Colonic mucosa (tissue), 4 donors: ENCODE results near the gene CBX2. TPM values are rescaled to one million over a fixed set of nuclear protein-coding genes. Genes with fewer than 3 reads are reported as not detected.

Source experiments
- DNase-seq: peaks from one replicate; pipeline ENCODE4 v3.0.0-alpha.2; 2020
- H3K27ac ChIP-seq: fragments of 200-600 bp; one replicate; pipeline ENCODE4 v1.8.0; 2021
- H3K27me3 ChIP-seq: fragments of 200-600 bp; one replicate; pipeline ENCODE4 v1.8.0; 2021
- H3K36me3 ChIP-seq: fragments of 200-600 bp; one replicate; pipeline ENCODE4 v1.8.0; 2021
- H3K4me1 ChIP-seq: fragments of 200-600 bp; one replicate; pipeline ENCODE4 v1.8.0; 2021; ENCODE audit warnings: mild to moderate bottlenecking
- H3K4me3 ChIP-seq: fragments of 200-600 bp; one replicate; pipeline ENCODE4 v1.8.0; 2021
- H3K9ac ChIP-seq, 2 donors: one replicate each; pipeline ENCODE4 v1.7.0; 2013; ENCODE audit warnings: control low read depth in 2 of 2, low read depth in 2 of 2, low read length in 2 of 2
- H3K9me3 ChIP-seq: fragments of 200-600 bp; one replicate; pipeline ENCODE4 v1.8.0; 2021
- CTCF ChIP-seq: fragments of 200-600 bp; IDR thresholded peaks from one replicate; pipeline ENCODE4 v1.8.0; 2022; ENCODE audit warnings: antibody characterized with exemption, mild to moderate bottlenecking
- intact Hi-C: fragments of 100-400 bp; cut with DNase I; formaldehyde crosslinking; loops from one replicate; pipeline ENCODE4 v1.14.1; 2022
- total RNA-seq, 2 donors: library from RNA; stranded (reverse); fragmentation: NEBNext Ultra II Directional in 1 of 2; extraction: Animal tissue kit (Norgen Biotek cat#: 25700) in 1 of 2; gene quantifications; one replicate each; pipeline ENCODE4 v1.2.1, GENCODE V29; 2021
- donor health status: healthy.
- donor health status: DM: no; HTN: no; CAD: no.
- donor health status: DM: no; HTN: no; CAD: no.

CBX2 gene
- total RNA-seq, 2 donors from 2014 or later = 2.1 to 4.0 TPM

- no peaks in the 10 kb centered on the region for H3K36me3 ChIP-seq
- H3K4me3 ChIP-seq = no peak overlapping the region
- intact Hi-C loops = no loop called here
- H3K4me1 ChIP-seq = peaks cover 13% of the 10 kb centered on the region
- H3K27me3 ChIP-seq = no peaks in the 10 kb centered on the region
- no peak overlapping the region for H3K27ac ChIP-seq
- no peak for DNase-seq
- TF ChIP-seq CTCF = no peak
- no peaks in the 10 kb centered on the region for H3K9me3 ChIP-seq
- peak overlapping the region in 1 of 2 donors; percentile 31 for H3K9ac ChIP-seq
Measured at GRCh38 chr17:79829457-79829856, 51.5 kb downstream of the CBX2 start.

- Histone ChIP-seq H3K4me1 (peaks cover 13% of the 10 kb centered on the region), H3K9me3 (no peaks in the 10 kb centered on the region), H3K4me3 (no peak overlapping the region), H3K36me3 (no peaks in the 10 kb centered on the region), H3K27ac (no peak overlapping the region), H3K27me3 (no peaks in the 10 kb centered on the region), H3K9ac (no peak overlapping the region)
- DNase-seq = peak; percentile 38
- intact Hi-C loops = no loop called here
- TF ChIP-seq CTCF = no peak
Measured at GRCh38 chr17:79830303-79830702, 52.4 kb downstream of the CBX2 start.

GRCh38 chr17:79830763-79831264 lies 52.9 kb downstream of the CBX2 start:
- peaks cover 13% of the 10 kb centered on the region for H3K4me1 ChIP-seq
- no peak overlapping the region for H3K9ac ChIP-seq
- no peak for DNase-seq
- intact Hi-C loops = no loop called here
- no peak for TF ChIP-seq CTCF
- H3K36me3 ChIP-seq = no peaks in the 10 kb centered on the region
- H3K27ac ChIP-seq = no peak overlapping the region
- H3K27me3 ChIP-seq = no peaks in the 10 kb centered on the region
- H3K9me3 ChIP-seq = no peaks in the 10 kb centered on the region
- H3K4me3 ChIP-seq = no peak overlapping the region

GRCh38 chr17:79831265-79832217 lies 53.6 kb downstream of the CBX2 start:
- no peak for TF ChIP-seq CTCF
- H3K4me1 ChIP-seq = peaks cover 17% of the 10 kb centered on the region
- intact Hi-C loops = no loop called here
- no peaks in the 10 kb centered on the region for H3K36me3 ChIP-seq
- no peaks in the 10 kb centered on the region for H3K27me3 ChIP-seq
- H3K4me3 ChIP-seq = peak overlapping the region; percentile 11
- peak overlapping the region; percentile 30 to 40 for H3K9ac ChIP-seq
- no peak overlapping the region for H3K27ac ChIP-seq
- no peaks in the 10 kb centered on the region for H3K9me3 ChIP-seq
- peak; percentile 61 for DNase-seq

GRCh38 chr17:79832218-79833109 lies 54.5 kb downstream of the CBX2 start:
- Histone ChIP-seq H3K27ac (no peak overlapping the region), H3K9me3 (no peaks in the 10 kb centered on the region), H3K4me1 (peaks cover 24% of the 10 kb centered on the region), H3K27me3 (no peaks in the 10 kb centered on the region), H3K9ac (peak overlapping the region; percentile 40 to 41), H3K4me3 (peak overlapping the region; percentile 11), H3K36me3 (no peaks in the 10 kb centered on the region)
- intact Hi-C loops = no loop called here
- peak; percentile 71 for DNase-seq
- no peak for TF ChIP-seq CTCF
